ENCODE data around the gene RRP1.

Gene RRP1

DNA sequence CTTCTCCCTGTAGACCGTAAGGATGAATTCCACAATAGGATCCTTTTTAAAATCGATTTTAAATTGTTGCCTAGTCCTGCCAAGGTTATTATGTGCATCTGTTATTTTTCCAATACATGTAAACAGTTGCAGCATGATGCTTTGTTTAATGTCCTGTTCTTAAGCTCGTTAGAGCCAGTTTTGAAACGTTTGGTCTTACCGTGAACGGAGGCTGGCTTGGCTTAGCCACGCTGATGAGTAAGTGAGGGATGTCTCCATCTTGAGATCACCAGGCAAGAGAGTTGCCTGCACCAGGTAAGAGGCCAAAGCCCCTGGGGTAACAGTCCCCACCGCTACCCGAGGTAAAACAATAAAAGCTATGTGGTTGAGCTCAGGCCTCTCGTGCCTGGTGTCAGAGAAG is 30.6 kb upstream of the RRP1 start:
- no peak for DNase-seq

DNA sequence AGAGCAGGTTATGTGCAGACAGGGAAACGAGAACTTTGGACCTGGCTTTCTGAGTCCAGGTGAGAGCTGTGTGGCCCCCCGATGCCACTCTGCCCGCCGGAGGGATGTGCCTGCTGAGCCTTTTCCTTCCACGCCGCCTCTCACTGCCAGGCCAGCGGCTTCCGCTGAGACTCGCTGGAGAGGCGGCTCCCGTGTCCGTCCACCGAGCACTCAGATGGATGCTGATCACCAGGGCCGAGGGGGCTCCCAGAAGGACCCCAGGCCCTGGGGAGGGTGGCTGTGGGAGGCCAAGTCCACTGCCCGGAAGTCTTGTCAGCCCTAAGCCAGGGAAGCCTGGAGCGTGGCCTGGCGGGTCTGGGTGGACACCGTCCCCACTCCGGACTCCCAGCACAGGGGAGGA is 29.7 kb upstream of the RRP1 start:
- DNase-seq, result no peak

DNA sequence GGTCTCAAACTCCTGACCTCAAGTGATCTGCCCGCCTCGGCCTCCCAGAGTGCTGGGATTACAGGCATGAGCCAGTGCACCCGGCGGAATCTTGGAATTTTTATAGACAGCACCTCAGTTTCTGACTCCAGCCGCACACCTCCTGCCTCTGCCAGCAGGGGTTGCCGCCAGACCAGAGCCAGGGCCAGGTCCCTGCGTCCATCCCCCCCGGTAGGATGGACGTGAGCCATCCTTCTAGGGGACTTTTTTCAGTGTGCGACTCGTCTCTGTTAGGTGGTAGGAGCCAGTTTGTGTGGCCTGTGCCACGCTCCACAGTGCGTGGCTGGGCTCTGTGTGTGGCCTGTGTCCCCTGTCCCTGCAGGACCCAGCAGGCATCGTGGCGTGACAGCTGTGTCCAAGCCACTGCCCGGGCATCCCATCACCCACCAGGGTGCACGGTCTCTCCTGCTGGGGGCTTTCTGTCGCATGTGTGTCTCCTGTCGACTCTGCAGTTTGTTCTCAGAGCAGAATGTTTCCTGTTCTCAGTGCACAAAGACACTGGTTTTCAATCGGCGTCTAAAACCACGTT is 28.9 kb upstream of the RRP1 start:
- DNase-seq, result no peak

DNA sequence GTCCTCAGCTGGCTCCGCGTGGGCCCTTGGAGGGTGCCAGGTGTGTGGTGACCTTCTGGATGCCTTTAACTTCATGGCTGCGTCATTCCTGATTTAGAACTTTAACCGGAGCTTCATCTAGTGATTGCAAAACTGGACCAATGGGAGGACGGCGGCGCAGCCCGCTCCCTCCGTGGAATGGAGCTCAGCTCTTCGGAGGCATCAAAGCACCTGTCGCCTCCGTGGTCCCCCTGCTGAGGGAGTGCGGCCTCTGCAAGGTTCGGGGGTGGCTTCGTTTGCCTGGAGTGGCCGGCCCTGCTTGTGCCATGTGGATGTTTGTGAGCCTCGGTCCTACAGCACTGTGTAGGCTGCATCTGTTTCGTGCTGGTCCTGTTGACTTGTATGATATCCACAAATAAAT is 27.5 kb upstream of the RRP1 start:
- DNase-seq, result no peak

DNA sequence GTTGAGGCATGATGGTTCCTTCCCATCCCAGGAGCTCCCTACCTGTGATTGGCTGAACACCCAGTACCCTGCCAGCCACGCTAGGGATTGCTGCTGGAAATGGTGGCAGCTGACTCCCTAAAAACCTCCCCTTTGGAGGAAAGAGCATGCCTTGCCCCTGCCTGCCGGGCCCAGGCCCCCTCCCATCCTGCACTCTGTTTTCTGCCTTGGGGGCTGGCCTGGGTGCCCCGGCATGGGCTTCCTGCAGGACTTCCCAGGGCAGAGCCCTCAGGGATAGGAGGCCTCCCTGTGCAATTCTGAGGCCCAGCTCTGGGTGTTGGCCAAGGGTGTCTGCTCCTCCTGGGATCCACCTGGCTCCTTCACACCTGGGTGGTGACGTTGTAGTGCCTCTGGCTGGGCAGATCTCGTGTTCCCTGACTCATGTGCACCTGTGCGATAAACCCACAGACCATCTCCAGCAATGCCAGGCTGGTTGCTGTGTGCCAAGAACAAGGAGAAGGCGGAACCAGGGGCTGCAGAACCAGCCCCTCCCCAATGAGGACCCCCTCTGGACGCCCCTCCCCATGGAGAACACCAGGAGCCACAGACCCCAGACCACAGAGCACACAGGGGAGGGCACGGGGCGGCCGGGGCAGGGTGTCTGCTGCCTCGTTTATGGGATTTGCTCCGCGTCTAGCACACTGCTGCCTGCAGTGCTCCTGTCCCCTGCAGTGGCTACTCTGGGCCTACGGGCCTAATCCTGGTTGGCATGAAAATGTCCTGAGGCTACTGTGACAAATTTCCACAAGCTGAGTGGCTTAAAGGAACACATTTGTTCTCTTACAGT is 26.9 kb upstream of the RRP1 start:
- DNase-seq, result no peak

DNA sequence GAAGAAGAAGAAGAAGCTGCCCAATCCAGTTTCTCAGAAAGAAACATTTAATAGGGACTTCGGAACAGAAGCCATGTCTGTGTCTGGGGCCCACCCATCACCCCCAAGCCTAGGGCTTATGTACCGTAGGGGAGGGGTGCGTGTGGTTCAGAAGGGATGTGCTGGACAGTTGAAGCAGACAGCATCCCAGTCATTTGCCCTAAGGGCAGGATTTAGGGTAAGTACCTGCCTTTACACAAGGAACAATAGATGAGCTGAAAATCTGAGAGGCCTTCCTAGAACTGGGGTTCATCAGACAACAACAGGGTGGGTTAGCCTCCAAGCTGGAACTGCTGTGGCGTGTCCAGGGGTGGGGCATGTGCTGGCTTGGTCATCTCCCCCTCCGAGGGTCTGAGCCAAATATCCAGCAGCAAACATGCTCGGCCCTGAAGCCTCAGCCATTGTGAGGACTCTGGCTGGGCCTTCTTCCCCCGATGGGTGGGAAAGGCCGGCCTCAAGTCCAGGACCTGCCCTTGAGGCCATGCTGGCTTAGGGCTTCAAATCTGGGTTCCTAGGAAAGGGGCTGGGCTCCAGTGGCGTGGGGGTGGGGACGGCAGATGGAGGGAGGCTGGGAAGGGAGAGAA is 25.4 kb upstream of the RRP1 start:
- DNase-seq, result no peak

DNA sequence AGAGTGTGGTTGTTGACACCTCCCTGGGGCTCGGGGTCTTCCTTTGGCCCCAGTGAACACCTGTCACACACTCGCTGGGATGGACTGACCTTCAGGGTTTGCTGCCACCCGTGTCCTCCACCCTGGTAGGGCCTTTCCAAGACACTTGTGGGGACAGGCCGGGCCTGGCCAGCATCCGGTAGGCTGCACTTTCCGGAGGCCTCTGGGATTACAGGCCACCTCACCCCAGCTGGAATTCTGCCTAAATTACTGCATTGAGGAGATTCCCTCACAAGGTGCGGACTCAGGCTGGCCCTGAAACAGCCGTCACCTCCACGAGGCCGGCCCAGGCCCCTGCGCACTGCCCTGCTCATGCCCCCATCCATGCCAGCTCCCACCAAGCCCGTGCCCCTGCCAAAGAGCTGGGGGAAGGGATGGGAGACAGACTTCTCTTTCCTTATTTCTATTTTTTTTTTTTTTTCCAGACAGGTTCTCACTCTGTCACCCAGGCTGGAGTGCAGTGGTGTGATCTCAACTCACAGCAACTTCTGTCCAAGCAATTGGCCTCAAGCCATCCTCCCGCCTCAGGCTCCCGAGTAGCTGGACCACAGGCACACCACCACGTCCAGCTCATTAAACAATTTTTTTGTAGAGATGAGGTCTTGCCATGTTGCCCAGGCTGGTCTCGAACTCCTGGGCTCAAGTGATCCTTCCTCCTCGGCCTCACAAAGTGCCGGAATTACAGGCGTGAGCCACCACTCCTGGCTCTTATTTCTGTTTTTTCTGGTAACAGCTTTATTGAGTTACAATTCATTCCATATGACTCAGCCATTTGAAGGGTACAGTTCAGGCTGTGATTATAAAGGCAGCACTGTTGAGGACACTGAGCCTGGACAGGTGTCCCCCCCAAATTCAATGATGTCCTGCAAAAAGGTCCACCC is 24.5 kb upstream of the RRP1 start:
- DNase-seq, result no peak

DNA sequence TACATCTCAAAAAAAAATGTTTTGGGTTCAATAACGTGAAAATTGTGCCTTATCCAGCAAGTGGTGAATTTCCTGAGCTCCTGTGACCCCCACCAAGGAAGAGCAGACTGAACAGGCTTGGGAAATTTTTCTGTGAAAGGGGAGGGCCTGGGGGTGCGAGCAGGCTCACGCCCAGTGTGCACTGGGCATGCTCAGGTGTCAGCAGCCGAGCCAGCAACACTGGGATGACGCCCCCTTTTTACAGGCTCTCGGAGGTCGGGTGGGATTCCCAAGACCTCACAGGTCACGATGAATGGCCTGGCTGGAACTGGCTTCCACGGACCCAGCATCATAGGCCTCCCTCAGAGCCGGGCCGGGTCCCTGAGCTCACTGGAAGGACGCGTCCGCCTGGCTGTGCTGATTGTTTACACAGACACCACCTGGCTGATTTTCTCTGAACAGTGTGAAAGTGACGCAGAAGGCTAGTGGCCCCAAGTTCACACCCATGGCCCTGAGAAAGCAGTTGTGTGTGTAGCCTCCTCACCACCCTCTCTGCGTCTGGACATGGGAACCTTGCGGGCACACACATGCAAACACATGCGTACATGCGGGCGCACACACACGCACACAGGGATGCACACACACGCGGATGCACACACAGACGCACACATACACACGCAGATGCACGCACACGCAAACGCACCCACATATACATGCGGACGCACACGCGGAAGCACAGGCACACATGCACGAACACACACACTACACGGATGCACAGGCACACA is 22.5 kb upstream of the RRP1 start:
- no peak for DNase-seq

DNA sequence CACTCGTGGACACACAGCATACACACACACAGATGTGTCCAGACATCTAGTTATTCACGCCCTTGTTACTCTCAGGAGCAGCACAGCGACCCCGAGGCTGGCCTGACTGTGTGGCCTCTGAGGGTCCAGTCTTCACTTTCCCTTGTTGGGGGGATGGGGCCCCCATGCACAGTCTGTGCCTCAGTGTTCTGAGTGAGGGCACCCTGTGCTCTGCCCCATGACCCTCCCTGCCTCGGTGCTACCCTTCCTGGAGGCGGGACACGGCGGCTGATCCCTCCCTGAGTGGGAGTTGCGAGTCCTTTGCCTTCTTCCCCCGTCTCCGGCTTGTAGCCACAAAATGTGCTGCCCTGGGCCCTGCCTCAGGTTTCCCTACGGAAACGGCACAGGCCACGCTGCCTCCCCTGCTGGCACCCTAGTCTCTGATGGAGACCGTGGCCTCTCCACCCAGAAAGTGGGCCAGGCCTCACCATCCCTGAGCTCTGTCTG is 21.8 kb upstream of the RRP1 start:
- DNase-seq, result no peak

DNA sequence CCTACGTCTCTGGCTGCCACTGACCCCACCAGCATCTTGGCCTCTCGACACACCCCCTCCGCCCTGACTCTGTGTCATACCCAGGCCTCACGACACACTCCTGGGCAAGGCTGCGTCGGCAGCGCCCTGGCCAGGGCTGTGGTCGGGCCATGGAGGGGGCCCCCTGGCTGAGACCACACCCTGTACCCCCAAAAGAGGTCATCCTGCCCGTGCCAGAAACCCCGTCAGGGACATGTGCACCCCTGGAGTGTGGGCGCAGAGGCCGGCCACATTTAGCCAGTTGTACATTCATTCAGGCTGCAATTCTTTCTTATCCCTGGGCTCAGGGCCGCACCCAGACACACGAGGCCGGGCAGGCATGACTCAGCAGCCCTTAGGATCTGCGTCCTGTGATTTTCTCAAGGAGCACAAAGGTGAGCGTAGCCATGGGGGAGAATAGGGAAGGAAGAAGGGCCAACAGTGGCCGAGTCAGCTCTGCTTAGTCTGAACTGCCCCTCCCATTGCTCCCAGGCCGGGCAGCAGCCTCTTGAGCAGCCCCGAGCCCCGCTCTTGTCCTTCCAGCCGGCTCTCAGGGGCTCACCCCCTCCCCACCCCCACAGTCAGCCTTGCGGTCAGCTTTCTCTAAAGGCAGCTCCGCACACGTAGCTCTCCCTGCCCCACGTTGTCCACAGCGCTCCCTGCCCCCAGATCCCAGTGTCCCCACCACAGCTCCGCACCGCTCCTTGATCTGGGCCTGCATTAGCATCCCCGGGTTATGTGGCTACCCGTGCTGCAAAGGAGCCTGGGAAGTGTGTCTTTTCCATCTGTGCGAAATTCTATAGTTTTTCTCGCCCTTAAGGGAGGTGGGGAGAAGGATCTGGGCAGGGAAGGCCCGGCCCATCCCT is 21.2 kb upstream of the RRP1 start:
- DNase-seq, result peak in 1 of 14 donors; percentile 31

DNA sequence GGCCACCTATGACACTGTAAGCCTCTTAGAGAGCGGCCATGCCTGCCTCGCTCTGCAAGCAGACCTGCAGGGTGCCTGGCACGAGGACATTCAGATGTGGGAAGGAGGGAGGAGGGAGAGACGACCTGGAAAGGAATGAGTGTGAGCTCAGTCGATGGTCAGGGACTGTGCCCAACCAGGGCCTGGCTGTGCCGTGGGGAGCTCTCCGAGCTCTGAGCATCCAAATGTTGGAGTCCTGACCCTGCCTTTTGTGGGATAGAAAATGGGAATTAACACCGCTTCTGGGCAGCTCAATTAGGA is 20.6 kb upstream of the RRP1 start:
- DNase-seq, result peak in 1 of 14 donors; percentile 56

DNA sequence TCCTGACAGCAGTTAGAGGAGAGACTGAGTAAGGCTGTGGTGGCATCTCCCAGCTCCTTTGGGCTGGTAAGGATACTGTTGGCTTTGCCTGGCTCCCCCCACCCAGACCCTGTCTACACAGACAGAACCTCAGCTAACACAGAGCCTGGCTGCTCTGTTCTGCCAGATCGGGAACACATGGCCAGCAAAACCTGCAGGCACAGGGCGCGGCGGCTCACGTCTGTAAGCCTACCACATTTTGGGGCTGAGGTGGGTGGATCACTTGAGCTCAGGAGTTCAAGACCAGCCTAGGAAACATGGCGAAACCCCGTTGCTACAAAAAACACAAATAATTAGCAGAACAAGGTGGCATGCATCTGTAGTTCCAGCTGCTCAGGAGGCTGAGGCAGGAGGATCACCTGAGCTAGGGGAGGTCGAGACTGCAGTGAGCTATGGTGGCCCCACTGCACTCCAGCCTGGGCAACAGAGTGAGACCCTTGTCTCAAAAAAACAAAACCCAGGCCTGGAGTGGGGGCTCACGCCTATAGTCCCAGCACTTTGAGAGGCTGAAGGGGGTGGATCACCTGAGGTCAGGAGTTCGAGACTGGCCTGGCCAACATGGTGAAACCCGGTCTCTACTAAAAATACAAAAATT is 19.9 kb upstream of the RRP1 start:
- DNase-seq, result no peak

DNA sequence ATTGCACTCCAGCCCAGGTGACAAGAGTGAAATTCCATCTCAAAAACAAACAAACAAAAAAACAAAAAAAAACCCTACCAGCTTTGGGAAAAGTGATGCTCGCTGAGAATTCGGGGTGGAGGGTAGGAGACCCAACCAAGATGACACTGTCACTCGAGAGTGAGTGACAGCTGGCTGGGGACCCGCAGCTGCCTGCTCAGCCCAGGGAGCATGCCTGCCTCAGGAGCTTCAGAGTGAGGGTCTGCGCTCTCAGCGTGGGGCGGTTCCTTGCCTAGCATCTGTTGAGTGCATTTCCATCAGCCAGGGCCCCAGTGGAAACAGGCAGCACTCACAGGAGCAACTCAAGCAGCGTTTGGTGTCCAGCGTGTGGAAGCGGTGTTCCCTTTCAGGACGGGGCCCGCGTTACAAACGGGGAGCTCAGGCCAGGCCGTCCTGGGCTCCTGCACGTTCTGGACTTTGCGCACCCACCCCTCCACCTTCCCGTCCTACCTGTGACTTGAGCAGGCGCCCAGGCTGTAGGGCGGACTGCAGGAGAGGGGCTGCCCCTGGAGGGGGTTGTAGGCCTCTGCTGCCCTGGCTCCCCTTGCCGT is 19.2 kb upstream of the RRP1 start:
- DNase-seq, result no peak

DNA sequence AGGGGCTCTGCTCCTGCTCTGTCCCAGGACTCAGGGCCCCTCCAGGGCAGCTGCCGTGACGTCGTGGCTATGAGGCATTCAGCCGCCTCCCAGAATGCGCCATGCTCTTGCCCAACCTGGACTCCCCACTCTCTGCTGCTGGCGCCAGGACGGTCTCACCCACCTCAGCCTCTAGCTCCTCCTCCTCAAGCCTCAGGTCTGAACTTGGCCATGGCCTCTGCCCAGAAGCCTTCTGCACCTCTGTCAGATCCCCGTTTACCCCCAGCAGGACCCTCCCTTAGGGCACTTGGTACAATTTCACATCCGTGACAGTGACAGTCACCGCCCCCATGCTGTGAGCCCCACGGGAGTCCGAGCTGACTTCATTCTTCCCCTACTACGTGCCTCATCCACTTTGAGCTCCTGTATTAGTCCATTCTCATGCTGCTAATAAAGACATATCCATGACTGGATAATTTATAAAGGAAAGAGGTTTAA is 18.1 kb upstream of the RRP1 start:
- DNase-seq, result no peak

DNA sequence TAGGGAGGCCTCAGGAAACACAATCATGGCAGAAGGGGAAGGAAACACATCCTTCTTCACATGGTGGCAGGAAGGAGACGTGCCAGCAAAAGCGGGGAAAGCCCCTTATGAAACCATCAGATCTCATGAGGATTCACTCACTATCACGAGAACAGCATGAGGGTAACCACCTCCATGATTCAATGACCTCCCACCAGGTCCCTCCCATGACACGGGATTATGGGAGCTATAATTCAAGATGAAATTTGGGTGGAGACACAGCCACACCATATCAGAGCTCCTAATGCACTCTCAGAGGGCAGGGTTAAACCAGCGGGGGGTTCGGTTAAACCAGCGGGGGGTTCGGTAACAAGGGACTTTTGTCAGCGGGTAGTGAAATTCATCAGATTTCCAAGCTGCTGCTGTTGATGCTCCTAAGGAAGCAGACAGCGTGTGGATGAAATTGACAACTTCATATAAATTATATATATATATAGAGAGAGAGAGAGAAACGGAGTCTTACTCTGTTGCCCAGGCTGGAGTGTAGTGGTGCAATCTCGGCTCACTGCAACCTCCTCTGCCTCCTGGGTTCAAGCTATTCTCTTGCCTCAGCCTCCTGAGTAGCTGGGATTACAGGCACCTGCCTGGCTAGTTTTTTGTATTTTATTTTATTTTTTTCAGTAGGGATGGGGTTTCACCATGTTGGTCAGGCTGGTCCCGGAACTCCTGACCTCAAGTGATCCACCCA is 17.5 kb upstream of the RRP1 start:
- DNase-seq, result no peak

DNA sequence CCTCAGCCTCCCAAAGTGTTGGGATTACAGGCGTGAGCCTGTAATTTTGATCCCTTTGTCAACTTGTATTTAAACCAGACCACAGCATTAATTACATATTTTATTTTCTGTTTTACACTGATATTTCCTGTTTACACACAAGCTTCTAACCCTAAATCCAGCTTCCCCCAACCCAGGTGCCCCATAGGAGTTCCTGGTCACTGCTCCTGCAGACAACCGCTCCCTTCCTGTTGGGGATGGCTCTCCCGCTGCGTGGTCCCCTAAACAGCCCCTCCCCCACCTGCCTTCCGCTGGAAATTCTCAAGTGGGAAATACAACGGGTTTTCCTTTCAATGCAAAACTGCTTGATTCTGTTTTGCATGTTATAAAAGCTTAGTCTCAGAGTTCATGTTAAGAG is 17.0 kb upstream of the RRP1 start:
- DNase-seq, result no peak

DNA sequence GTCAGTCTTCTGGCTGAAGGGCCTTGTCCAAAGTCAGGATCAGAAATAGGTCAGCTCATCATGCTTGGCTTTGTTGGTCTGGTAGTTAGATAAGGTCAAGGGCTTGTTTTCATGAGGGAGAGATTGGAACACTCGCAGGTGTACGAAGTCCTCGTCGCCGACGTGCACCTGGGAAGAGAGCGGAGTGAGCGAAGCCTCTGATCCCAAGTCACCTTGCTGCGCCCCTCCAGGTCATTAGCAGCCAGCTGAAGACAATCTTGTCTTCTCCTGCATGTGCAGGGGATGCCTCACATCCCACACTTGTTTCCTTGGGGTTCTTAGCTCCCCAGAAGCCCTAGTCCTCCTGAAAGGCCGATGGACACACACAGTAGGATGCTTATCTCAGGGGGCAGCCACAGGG is 15.2 kb upstream of the RRP1 start:
- DNase-seq, result no peak

DNA sequence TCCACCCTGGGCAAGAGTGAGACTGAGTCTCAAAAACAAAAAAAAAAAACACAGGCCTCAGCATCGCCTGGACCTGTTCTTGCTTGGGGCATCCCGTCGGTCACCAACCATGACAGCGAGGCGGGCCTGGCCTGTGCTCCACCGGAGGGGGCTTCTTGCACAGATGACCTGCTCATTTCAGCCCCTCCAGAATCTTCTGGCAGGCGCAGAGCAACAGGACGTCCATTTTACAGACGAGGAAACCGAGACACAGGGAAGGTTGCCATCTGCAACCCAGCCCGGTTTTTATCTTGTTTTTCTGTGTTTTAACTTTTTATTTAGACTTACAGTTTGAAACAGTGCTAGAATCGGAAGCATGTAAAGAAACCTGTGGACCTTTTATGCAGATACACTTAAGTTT is 14.2 kb upstream of the RRP1 start:
- no peak for DNase-seq

DNA sequence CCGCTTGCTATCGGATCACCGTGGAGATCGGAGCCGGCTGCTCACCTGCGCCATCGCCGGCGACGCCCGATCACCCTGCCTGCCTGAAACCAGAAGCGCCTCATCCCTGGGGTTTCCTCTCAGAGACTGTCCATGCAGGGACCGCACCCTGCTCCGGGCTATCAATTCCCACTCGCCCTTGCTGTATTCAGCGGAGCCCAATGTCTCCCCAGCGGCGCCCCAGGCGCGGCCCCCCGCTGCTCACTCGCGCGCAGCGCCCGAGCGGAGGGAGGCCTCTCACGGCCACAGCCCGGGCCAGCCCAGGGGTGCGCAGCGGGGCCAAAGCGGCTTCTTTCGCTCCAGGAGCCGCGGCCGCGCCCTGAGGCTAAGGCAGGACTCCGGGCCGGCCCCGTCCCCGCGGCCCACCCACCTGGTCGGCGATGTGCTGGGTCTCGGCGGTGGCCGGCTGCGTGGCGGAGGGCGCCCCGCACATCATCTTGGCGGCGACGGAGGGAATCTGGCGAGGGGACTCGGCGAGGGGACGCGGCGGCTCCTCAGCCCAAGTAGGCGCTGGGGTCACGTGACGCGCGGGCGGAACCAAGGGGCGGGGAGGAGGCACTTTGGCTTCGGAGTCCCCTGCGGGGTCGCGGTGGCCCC is 13.5 kb upstream of the RRP1 start, which contains the start of gene CSTB:
Gene CSTB, minus strand, starts transcription at position 514 of the 636 bp plus-strand sequence. Its CDS starts 39 bp downstream, at position 475.
- peak; percentile 40 to 91 (median 83) for DNase-seq
